Measurements from ENCODE around the gene UGT1A3. TPM values are rescaled to one million over a fixed set of nuclear protein-coding genes. Genes with fewer than 3 reads are reported as not detected.
A peak's percentile ranks its signal among the peaks of the same experiment; 100 is the strongest.

The UGT1A3 gene
- total and polyA plus RNA-seq, 4 donors, result 7.0 to 61.6 (median 18.2) TPM; not detected in 1

DNA sequence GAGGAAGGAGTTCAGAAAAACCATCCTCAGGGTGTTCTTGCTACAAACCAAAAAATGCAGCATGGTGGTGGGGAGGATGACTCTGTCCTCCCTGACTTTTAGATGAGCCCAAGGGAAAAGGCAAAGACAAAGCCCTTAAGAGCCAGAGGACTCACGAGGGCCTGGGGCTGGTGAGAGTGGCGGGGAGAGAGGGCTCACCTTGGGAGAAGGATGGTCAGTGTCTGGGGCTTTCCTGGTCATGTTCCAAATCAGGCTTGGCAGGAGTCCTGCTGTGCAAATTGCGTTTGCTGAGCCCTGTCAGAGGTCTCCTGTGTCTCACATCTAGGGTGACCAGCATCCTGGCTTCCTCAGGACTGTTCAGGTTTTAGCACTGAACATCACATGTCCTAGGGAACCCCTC is 35.9 kb downstream of the UGT1A3 start:
- no peaks in the 10 kb centered on the region for H3K9me3 ChIP-seq (ENCODE audit: control insufficient read depth in 4 of 4, low read length in 3 of 4)
- H3K36me3 ChIP-seq (ENCODE audit: control insufficient read depth in 4 of 4, insufficient read depth in 3 of 4, low read depth in 1 of 4, low read length in 3 of 4), result peaks cover 3 to 20% (median 18%) of the 10 kb centered on the region in 4 donors
- peak overlapping the region; percentile 80 to 88 for H3K27ac ChIP-seq (ENCODE audit: low read depth in 1 of 2, low read length in 2 of 2)
- no peaks in the 10 kb centered on the region for H3K27me3 ChIP-seq (ENCODE audit: control insufficient read depth in 4 of 4, insufficient read depth in 4 of 4, low read length in 3 of 4)
- H3K9ac ChIP-seq (ENCODE audit: low read depth in 1 of 2, low read length in 2 of 2), result peak overlapping the region; percentile 39 to 49
- TF ChIP-seq HNF4A (conservative IDR thresholded peaks at IDR 0.05), result no peak
- TF ChIP-seq JUND (IDR thresholded peaks at IDR 0.05), result no peak
- TF ChIP-seq GABPA (IDR thresholded peaks at IDR 0.05 in 1 of 2, conservative IDR thresholded peaks at IDR 0.05 in 1 of 2), result no peak
- no peak for TF ChIP-seq HNF4G (IDR thresholded peaks at IDR 0.05)
- TF ChIP-seq TAF1 (conservative IDR thresholded peaks at IDR 0.05), result no peak
- TF ChIP-seq MAX (IDR thresholded peaks at IDR 0.05), result no peak
- no peak for TF ChIP-seq RAD21 (IDR thresholded peaks at IDR 0.05)
- TF ChIP-seq SP1 (IDR thresholded peaks at IDR 0.05), result no peak
- TF ChIP-seq RXRA (IDR thresholded peaks at IDR 0.05), result no peak
- TF ChIP-seq, protein P1, sequence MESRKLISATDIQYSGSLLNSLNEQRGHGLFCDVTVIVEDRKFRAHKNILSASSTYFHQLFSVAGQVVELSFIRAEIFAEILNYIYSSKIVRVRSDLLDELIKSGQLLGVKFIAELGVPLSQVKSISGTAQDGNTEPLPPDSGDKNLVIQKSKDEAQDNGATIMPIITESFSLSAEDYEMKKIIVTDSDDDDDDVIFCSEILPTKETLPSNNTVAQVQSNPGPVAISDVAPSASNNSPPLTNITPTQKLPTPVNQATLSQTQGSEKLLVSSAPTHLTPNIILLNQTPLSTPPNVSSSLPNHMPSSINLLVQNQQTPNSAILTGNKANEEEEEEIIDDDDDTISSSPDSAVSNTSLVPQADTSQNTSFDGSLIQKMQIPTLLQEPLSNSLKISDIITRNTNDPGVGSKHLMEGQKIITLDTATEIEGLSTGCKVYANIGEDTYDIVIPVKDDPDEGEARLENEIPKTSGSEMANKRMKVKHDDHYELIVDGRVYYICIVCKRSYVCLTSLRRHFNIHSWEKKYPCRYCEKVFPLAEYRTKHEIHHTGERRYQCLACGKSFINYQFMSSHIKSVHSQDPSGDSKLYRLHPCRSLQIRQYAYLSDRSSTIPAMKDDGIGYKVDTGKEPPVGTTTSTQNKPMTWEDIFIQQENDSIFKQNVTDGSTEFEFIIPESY (IDR thresholded peaks at IDR 0.05), result no peak
- TF ChIP-seq, protein P2, sequence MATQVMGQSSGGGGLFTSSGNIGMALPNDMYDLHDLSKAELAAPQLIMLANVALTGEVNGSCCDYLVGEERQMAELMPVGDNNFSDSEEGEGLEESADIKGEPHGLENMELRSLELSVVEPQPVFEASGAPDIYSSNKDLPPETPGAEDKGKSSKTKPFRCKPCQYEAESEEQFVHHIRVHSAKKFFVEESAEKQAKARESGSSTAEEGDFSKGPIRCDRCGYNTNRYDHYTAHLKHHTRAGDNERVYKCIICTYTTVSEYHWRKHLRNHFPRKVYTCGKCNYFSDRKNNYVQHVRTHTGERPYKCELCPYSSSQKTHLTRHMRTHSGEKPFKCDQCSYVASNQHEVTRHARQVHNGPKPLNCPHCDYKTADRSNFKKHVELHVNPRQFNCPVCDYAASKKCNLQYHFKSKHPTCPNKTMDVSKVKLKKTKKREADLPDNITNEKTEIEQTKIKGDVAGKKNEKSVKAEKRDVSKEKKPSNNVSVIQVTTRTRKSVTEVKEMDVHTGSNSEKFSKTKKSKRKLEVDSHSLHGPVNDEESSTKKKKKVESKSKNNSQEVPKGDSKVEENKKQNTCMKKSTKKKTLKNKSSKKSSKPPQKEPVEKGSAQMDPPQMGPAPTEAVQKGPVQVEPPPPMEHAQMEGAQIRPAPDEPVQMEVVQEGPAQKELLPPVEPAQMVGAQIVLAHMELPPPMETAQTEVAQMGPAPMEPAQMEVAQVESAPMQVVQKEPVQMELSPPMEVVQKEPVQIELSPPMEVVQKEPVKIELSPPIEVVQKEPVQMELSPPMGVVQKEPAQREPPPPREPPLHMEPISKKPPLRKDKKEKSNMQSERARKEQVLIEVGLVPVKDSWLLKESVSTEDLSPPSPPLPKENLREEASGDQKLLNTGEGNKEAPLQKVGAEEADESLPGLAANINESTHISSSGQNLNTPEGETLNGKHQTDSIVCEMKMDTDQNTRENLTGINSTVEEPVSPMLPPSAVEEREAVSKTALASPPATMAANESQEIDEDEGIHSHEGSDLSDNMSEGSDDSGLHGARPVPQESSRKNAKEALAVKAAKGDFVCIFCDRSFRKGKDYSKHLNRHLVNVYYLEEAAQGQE (IDR thresholded peaks at IDR 0.05), result no peak
- no peak for TF ChIP-seq EGR1 (IDR thresholded peaks at IDR 0.05; ENCODE audit: low read depth in 2 of 2)
- no peak for TF ChIP-seq ATF3 (IDR thresholded peaks at IDR 0.05)
- TF ChIP-seq NR2F2 (IDR thresholded peaks at IDR 0.05), result no peak
- TF ChIP-seq FOXA2 (IDR thresholded peaks at IDR 0.05), result no peak
- TF ChIP-seq, protein P3, sequence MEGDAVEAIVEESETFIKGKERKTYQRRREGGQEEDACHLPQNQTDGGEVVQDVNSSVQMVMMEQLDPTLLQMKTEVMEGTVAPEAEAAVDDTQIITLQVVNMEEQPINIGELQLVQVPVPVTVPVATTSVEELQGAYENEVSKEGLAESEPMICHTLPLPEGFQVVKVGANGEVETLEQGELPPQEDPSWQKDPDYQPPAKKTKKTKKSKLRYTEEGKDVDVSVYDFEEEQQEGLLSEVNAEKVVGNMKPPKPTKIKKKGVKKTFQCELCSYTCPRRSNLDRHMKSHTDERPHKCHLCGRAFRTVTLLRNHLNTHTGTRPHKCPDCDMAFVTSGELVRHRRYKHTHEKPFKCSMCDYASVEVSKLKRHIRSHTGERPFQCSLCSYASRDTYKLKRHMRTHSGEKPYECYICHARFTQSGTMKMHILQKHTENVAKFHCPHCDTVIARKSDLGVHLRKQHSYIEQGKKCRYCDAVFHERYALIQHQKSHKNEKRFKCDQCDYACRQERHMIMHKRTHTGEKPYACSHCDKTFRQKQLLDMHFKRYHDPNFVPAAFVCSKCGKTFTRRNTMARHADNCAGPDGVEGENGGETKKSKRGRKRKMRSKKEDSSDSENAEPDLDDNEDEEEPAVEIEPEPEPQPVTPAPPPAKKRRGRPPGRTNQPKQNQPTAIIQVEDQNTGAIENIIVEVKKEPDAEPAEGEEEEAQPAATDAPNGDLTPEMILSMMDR (IDR thresholded peaks at IDR 0.05; ENCODE audit: low read depth, low read length, missing input control), result no peak
- TF ChIP-seq YY1 (IDR thresholded peaks at IDR 0.05), result no peak
- TF ChIP-seq FOXA1 (IDR thresholded peaks at IDR 0.05), result no peak
- H3K4me3 ChIP-seq (ENCODE audit: low read depth in 1 of 3, low read length in 3 of 3), result peak overlapping the region in 1 of 3 donors; percentile 5
- peaks cover 1 to 32% (median 7%) of the 10 kb centered on the region in 4 donors for H3K4me1 ChIP-seq (ENCODE audit: control insufficient read depth in 4 of 4, insufficient read depth in 4 of 4, low read length in 3 of 4)
- DNase-seq (ENCODE audit: low spot score), result no peak
- WGBS, result 43% methylated on average over 3 of the region's 3 CpGs

Measured in liver (tissue), 9 donors.